Activated CD8-positive, alpha-beta memory T cell treated with anti-CD3 and anti-CD28 coated beads for 36 hours (primary cell): ENCODE results near the gene UBE2E2. TPM values are rescaled to one million over a fixed set of nuclear protein-coding genes. Genes with fewer than 3 reads are reported as not detected.

Source experiments
- CTCF ChIA-PET: fragments of 350-600 bp; sonication (Branson Sonifier 250); formaldehyde crosslinking; loops from one replicate; lab custom pipeline; 2021; ENCODE audit warnings: antibody characterized with exemption; lab: Charles Lee
- POLR2A ChIA-PET: fragments of 350-600 bp; sonication (Branson Sonifier 250); formaldehyde crosslinking; loops from one replicate; lab custom pipeline; 2021; ENCODE audit warnings: antibody characterized with exemption; lab: Charles Lee
- total RNA-seq, 2 experiments: library from RNA; stranded (reverse); gene quantifications; one replicate each; pipeline ENCODE4 v1.2.3, GENCODE V29; 2021

UBE2E2 gene
- total RNA-seq, 2 experiments from 2014 or later, result 2.3 to 2.9 TPM

DNA sequence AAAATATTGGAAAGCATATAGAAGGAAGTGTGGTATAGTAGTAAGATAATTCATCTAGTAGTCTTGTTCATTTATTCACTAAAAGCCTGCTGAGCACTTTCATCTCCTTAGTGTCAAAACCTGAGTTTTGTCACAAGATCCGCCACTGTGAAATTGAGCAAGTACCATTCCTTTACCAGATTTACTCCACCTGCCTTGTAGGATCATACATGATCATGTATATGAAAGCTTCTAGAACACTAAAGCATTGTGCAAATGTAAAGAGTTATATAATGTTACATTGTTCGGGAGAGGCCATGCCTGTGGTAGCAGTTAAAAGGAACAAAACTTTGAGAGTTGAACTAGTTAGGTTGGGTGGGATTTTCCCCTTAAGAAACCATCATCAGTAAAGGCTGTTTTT is 35.0 kb downstream of the UBE2E2 start:
- ChIA-PET CTCF (no interaction called here), POLR2A (no interaction called here)

DNA sequence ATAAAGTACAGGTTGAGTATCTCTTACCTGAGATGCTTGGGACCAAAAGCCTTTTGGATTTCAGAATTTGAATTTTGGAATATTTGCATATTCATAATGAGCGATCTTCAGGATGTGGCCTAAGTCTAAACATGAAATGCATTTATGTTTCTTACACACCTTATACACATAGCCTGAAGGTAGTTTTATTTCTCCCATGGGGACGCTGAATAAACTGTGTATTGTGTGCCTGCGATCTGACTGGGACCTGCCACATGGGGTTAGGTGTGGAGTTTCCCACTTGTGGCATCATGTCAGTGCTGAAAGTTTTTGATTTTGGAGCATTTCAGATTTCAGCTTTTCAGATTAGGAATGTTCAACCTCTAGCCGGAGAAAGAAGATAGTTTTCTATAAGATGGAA is 35.5 kb downstream of the UBE2E2 start:
- CTCF ChIA-PET, result no interaction called here
- POLR2A ChIA-PET, result no interaction called here

DNA sequence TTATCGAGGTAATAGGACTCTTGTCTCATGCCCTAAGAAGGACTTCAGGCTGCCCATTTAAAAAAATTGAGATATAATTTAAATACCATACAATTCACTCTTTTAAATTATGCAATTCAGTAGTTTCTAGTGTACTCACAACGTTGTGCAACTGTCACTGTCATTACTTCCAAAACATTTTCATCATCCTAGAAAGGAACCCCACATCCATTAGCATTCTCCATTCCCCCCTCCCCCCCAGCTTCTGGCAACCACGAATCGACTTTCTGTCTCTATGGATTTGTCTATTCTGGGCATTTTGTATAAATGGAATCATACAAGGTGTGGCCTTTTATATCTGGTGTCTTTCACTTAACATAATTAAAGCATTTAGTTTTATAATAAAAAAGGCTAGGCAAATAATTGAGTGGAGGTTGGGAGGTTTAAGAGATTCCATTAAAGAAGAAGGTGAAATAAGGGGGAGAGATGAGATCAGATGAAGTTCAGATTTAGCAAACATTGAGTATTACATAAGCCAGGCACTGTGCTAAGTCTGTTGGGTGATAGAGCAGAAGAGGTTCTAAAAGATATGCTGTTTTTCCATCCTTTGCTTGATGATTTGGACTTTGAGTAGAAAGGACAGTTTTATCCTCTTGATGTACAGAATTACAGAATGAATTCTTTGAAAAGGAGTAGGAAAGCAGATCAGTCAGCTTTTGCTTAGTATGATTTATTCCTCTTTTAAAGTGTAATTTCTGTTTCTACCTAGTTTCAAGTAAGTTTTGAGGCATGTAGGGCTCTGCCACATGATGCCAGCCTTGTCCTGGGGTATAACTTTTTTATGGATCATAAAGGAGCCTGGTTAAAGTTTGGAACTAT is 36.3 kb downstream of the UBE2E2 start:
- ChIA-PET CTCF (no interaction called here), POLR2A (no interaction called here)

DNA sequence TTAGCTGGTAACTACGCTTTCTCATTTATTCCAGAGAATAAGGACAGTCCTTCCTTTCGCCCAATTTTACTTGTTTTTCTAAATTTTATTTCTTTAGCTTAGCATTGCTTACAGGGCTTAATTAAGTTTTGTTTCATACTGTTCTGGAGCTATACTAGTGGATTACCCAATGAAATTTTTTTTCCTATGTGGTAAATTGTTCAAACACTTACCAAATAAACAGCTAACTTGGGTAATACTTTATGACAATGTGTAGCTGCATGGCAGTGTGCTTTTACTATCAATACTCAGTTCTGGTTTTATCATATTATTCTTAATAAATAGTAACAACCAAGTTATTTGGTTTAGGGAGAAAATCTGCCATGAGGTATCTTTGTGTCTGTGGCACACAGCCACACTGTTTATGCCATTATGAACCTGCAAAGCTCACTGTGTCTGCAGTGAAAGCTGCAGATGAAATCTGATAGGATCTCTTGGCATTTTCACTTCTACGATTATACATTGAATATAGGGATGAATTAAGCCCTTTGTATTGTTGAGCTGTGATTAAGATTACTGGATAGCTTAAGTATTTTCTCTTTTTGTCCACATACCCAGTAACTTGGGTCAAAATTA is 37.2 kb downstream of the UBE2E2 start:
- ChIA-PET CTCF (no interaction called here), POLR2A (no interaction called here)

DNA sequence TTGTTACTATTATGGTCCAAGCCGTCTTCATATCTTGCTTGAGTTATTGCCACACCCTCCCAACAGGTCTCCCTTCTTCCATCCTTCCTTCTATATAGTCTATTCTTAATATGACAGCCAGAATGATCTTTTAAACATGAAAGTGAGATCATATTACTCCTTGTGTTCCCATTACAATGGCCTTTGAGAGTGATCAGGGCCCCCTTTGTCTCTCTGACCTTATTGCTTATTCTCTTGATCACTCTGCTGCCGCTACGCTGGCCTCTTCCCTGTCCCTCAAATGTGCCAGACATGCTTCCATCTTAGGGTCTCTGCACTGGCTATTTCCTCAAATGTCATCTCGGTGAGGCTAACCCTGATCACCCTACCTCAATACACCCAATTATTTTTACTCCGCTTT is 38.1 kb downstream of the UBE2E2 start:
- ChIA-PET POLR2A (no interaction called here), CTCF (no interaction called here)

DNA sequence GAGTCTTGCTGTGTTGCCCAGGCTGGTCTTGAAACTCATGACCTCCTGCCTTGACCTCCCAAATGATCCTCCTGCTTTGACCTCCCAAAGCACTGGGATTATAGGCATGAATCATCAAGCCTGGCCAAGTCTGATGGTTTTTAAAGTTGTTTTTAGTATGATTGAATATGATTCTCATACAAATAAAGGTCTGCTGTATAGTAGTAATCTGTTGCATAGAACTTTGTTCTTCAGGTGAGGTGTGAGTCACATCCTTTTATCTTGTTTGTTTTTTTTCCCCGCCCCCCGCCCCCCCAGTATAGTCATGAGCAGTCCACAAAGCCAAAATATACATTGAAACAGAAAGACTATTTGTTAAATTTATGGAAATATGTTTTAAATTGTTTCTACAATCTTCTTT is 39.0 kb downstream of the UBE2E2 start:
- CTCF ChIA-PET, result no interaction called here
- POLR2A ChIA-PET, result no interaction called here

DNA sequence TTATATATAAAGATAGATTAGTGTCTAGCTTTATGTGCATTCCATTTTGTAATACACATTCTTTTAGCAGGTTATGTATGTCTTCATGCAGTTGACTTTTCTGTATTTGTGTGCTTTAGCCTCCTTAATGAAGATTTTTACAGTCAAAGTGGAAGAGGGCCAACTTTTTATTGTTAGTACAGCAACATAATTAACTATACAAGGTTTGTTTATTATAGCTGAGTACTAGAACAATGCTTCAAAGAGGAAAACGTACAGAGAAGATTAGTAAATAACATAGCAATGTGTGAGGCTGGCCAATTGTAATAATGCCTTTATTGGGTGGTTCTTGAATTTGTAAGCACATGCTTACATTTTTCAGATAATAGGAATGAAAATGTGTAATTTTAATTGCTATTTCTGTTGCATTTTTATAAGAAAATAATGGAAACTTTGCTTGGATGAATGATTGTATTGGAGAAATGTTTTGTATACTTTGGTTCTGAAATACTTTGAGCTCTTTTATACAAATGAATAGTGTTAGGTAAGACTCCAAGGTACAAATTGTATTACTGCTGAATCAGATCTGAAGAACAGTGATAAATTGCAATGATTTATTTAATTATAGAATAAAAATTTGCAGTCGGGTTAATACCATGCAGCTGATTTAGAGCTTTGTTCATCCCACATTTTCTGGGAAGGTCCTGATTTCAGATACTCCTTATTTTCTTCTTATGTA is 41.4 kb downstream of the UBE2E2 start:
- POLR2A ChIA-PET, result no interaction called here
- CTCF ChIA-PET, result no interaction called here

DNA sequence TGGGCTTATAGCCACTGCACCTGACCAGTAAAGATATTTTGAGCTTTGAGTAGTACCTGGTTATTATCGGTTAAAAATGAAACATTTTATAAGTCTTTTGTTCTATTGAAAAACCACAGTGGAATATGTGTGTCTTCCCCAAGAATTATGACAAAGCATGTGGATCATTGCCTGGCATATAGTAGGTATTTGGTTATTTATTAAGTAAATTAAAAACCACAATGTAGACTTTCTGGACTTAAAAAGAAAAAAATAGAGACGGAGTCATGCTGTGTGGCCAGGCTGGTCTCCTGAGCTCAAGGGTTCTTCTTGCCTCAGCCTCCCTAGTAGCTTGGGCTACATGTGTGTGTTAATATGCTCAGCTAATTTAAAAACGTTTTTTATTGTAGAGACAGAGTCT is 43.5 kb downstream of the UBE2E2 start:
- ChIA-PET POLR2A (no interaction called here), CTCF (no interaction called here)

DNA sequence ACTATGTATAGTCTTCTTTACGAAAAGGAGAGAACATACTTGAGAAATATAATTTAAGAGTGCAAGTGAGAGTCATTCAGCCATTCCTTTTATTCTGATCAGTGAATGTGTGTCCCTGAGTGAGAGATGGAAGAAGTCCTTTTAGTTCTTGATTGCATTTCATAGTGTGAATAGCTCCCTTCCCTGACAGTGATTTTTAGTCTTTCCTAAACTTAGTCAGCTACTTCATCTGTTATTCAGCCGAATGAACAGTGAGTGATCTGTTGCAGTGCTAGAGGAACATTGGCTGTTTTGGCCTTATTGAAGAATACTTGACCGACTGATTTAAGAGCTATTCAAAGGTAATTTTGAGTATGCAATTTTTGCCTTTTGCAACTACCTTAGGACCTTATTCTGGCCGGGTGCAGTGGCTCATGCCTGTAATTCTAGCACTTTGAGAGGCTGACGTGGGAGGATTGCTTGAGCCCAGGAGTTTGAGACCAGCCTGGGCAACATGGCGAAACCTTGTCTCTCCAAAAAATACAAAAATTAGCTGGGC is 45.5 kb downstream of the UBE2E2 start:
- CTCF ChIA-PET, result no interaction called here
- POLR2A ChIA-PET, result no interaction called here

DNA sequence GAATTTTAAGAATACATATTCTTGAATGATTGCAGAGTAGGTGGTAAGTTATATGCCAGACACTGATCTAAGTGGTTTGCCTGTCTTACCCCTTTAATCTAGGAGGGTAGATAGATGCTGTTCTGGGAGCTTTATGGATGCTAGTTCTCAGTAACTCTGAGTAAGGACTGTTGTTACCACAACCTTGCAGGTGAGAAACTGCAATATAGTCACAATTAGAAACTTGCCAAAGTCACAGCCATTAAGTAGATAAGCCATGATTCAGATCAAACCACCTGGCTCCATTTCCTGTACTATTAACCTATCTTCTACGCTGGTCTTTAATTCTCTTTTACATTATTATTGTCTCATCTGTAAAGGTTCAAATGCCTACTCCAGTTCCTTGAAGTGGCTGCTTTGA is 46.8 kb downstream of the UBE2E2 start:
- CTCF ChIA-PET, result no interaction called here
- POLR2A ChIA-PET, result no interaction called here

DNA sequence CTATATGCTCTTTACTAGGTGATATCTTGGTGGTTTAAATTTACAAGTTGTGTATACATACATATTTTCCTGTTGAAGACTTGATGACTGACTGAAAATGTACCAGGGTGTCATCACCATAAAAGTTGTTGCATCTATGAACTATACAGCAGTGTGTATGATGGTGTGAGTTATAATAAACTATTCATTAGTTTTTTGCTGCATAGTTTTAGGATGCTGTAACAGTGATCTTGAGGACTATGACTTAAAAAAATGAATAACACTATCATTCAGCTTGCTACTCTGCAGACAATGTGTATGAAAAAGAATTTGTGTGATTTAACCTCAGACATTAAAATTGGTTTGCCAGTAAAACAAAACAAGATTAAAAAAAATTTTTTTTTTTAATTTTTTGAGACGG is 49.0 kb downstream of the UBE2E2 start:
- ChIA-PET CTCF (no interaction called here), POLR2A (no interaction called here)

DNA sequence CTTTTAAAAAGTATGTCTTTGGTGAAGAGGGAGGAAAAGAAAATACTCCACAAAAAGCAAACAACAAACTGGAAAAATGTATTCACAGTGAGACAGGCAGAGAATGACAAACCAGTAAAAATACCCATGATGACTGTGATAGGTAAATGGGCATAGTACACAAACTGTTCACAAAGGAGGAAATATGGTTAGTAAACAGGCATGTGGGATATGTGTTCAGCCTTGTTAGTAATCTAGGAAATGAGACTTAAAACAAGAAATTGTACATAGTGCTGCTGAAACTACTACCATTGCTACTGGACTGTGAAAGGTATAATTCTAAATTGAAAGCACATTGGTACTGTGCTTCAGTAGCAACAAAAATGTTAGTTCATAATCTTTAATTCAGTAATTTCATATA is 50.1 kb downstream of the UBE2E2 start:
- POLR2A ChIA-PET, result no interaction called here

DNA sequence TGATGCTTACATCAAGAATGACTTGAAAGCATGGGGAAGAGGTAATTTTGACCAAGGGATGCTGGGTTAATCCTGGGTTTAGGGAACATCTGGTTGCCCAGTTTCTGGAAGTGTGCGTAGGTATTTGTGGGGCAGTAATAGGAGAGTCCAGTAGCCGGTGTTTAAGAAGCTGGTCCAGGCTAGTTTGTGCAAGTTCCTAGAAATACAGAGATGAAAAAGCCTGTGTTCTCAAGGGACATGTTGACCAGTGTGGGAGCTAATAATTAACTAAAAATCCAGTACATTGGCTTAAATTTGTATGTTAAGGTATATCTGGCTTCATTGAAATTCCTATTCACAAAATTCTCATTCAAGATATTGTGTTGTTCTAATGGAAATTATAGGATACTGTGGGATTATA is 51.2 kb downstream of the UBE2E2 start:
- ChIA-PET CTCF (no interaction called here), POLR2A (no interaction called here)

More for the DNA sequence above, 50.1 kb downstream of the UBE2E2 start:
- CTCF ChIA-PET, result no interaction called here

DNA sequence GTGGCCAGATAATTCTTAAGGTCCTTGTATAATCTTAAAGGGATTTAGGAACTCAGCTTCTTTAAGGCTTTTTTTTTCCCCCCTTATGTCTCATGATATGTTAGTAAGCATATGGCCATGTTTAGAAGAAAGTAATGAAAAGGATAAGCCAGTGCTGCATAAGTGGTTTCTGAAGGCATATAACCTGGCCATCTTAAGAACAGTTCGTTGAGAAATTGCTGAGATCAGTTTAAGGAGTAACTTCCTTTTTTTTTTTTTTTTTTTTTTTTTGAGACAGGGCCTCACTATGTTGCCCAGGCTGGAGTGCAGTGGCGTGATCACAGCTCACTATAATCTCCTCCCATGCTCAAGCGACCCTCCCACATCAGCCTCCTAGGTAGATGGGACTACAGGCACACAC is 51.7 kb downstream of the UBE2E2 start:
- ChIA-PET POLR2A (no interaction called here), CTCF (no interaction called here)

DNA sequence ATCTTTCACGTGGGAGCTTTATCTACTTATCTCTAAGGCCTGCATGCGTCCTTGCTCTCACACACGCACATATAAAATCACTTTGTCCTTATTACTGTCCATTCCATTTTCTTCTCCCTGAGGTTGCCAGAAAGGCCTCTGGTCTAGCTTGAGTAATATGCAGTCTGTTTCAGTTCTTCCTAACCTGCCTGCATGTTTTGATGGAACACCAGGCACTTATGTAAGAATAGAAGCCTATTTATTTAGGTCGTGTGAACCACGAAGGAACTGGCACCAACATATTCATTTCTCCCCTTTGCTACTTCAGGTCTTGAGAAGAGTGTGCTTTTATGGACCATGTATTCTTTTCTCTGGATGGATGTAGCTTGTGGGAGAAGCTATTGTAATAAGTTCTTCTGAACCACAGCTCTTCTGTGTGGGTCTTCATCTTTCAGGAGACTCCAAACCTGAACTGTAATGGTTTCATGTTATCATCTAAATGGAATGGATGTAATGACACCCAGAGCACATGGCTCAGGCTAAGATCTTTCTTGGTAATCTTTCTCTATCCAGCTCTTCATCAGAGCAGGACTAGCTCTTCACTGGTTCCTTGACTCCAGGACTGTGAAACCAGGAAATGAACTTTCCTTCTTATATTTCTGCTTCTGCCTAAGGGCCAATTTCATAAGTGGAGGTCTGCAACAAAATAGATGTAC is 53.8 kb downstream of the UBE2E2 start:
- CTCF ChIA-PET, result no interaction called here
- POLR2A ChIA-PET, result no interaction called here

DNA sequence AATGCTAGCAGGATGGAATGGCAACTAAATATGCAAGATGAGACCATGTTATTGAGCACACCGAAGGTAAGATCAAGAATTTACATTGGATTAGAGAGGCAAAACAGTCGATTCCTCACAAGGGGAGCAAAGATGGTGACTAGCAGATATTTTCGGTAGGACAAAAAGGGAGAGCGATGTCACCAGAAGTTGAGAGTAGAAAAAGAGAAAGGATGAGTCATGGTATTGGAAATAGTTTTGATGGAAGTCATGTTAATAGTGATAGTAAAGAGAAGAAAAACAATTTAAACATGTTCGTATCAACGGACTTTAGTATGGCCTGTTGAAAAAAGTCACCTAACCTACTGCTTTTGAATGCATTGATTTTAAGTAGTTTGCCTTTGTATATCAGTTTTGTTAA is 55.0 kb downstream of the UBE2E2 start:
- POLR2A ChIA-PET, result no interaction called here
- CTCF ChIA-PET, result no interaction called here

DNA sequence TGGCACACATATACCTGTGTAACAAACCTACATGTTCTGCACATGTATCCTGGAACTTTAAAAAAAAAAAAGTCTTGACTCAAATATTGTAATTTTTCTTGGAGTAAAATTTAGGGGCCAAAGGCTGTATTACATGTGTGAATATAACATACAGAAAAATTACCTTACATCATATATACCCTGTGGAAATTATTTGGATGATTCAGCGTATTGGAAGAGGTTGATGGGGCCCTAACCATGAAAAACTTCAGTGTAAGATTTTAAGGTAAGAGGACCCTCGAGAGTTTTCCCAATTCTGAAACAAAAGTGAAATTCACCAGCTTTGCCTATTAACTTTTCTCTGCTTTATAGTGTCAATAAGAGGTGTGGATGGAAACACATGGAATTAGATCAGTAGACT is 56.4 kb downstream of the UBE2E2 start:
- ChIA-PET CTCF (no interaction called here), POLR2A (no interaction called here)

DNA sequence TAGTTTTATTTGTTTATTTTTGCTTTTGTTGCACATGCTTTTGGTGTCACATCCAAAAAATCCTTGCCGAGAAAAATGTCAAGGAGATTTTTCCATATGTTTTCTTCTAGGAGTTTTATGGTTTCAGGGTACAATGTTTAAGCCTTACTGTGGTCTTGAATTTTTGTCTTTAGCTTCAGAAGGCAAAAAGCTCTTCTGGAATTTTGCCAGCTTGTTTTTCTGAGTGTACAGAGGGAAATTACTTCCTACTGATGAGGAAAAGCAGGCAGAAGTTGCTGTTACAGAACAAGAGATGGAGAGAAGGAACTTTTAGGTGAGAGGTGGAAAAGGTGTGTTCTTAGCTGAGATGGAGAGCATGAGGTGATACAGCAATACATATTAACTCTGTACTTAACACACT is 59.6 kb downstream of the UBE2E2 start:
- POLR2A ChIA-PET, result no interaction called here
- CTCF ChIA-PET, result no interaction called here

DNA sequence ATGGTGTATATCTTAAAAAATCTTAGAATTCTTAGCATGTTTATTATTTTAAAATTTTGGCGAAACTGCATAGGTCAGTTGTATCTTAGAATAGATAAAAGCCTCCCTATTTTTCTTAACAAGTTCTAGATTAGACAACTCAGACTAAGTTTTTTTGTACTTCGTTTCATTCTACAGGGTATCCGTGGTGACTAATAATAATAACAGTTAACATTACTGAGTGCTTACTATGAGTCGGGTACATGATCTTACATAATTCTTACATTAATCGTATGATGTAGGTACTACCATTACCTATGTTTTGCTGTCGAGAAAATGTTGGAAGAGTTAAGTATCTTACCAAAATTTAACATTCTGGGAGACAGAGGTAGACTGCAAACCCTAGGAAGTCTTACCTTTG is 60.7 kb downstream of the UBE2E2 start:
- POLR2A ChIA-PET, result no interaction called here
- CTCF ChIA-PET, result no interaction called here

DNA sequence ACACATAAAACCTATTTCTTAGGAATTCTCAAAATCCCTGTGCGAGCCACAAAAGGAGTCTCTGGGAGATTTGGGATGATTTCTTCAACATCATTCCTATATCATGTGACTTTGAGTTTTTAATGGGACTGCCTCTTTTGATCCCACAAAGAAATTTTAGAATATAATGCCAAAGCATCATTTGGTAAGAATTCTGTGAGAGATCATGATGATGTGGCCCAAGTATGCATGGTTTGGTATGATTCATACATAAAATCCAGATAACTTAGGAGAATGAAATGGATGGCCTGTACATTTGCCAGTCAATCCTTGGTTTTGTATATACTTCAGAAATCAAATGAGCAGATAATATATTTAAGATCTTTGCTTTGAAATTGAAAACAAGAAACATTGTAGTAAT is 61.3 kb downstream of the UBE2E2 start:
- ChIA-PET CTCF (no interaction called here), POLR2A (no interaction called here)
